ENCODE measurements around the gene PTPRJ. TPM values are rescaled to one million over a fixed set of nuclear protein-coding genes. Genes with fewer than 3 reads are reported as not detected.

PTPRJ gene
- polyA plus RNA-seq, 1 donor from 2014 or later, result 8.6 TPM

DNA sequence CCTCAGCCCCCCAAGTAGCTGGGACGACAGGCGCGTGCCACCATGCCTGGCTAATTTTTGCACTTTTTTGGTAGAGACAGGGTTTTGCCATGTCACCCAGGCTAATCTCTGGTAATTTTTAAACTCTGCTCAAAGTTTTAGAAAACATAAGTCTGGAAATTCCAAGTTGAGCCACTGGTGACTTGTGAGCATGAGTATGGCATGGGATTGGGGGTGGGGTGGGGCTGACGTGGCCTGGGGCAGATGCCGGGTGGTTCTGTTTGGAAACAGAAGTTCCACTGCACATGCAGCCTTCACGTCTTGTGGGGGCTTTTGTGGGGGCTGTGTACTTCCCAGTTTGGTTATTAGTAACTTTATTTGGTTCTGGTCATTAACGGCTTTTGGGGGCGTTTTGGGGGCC is 67.3 kb downstream of the PTPRJ start:
- Histone ChIP-seq H3K4me3 (ENCODE audit: low read length) (no peak overlapping the region), H3K9ac (ENCODE audit: low read length) (no peak overlapping the region), H2AFZ (ENCODE audit: low read depth, low read length) (no peak overlapping the region), H3K9me2 (ENCODE audit: insufficient read depth, low read length) (no peaks in the 10 kb centered on the region), H3K36me3 (ENCODE audit: insufficient read depth, low read length) (no peaks in the 10 kb centered on the region), H3K27ac (ENCODE audit: low read length) (no peak overlapping the region), H3K27me3 (ENCODE audit: insufficient read depth, low read depth, low read length) (no peaks in the 10 kb centered on the region), H3K4me2 (ENCODE audit: low read length) (no peak overlapping the region), H3K79me2 (replicated peaks; ENCODE audit: insufficient read depth, low read length) (no peaks in the 10 kb centered on the region), H3F3A (ENCODE audit: insufficient read depth, low read length, poor library complexity, severe bottlenecking) (no peaks in the 10 kb centered on the region), H3K9me3 (ENCODE audit: low read length) (no peaks in the 10 kb centered on the region), H4K20me1 (ENCODE audit: insufficient read depth) (no peaks in the 10 kb centered on the region)
- no peak for TF ChIP-seq POLR2AphosphoS5 (IDR thresholded peaks at IDR 0.05)
- no peak for TF ChIP-seq TAF1 (IDR thresholded peaks at IDR 0.05; ENCODE audit: low read depth)
- no peak for TF ChIP-seq SMC3 (conservative IDR thresholded peaks at IDR 0.05; ENCODE audit: poor library complexity)
- no peak for TF ChIP-seq CTCF (IDR thresholded peaks at IDR 0.05; ENCODE audit: poor library complexity, severe bottlenecking)

GRCh38 chr11:48049036-48049435 is 68.7 kb downstream of the PTPRJ start:
- H3K27ac ChIP-seq (ENCODE audit: low read length), result no peak overlapping the region
- H3K36me3 ChIP-seq (ENCODE audit: insufficient read depth, low read length), result no peaks in the 10 kb centered on the region
- H3K4me2 ChIP-seq (ENCODE audit: low read length), result no peak overlapping the region
- H3K9me2 ChIP-seq (ENCODE audit: insufficient read depth, low read length), result no peaks in the 10 kb centered on the region
- H3K9me3 ChIP-seq (ENCODE audit: low read length), result no peaks in the 10 kb centered on the region
- no peak overlapping the region for H3K9ac ChIP-seq (ENCODE audit: low read length)
- H3K79me2 ChIP-seq (replicated peaks; ENCODE audit: insufficient read depth, low read length), result no peaks in the 10 kb centered on the region
- TF ChIP-seq EZH2 (IDR thresholded peaks at IDR 0.05; ENCODE audit: borderline replicate concordance, insufficient read depth, low read length, poor library complexity, severe bottlenecking) (no peak), CTCF (IDR thresholded peaks at IDR 0.05; ENCODE audit: poor library complexity, severe bottlenecking) (no peak), MXI1 (conservative IDR thresholded peaks at IDR 0.05; ENCODE audit: poor library complexity, severe bottlenecking) (no peak), REST (IDR thresholded peaks at IDR 0.05; ENCODE audit: borderline replicate concordance) (no peak), RAD21 (conservative IDR thresholded peaks at IDR 0.05) (no peak), TAF1 (IDR thresholded peaks at IDR 0.05; ENCODE audit: low read depth) (no peak), EP300 (conservative IDR thresholded peaks at IDR 0.05; ENCODE audit: poor library complexity, severe bottlenecking) (no peak), SMC3 (conservative IDR thresholded peaks at IDR 0.05; ENCODE audit: poor library complexity) (no peak), POLR2AphosphoS5 (IDR thresholded peaks at IDR 0.05) (no peak)
- no peaks in the 10 kb centered on the region for H3K27me3 ChIP-seq (ENCODE audit: insufficient read depth, low read depth, low read length)
- no peak overlapping the region for H3K4me3 ChIP-seq (ENCODE audit: low read length)
- H2AFZ ChIP-seq (ENCODE audit: low read depth, low read length), result no peak overlapping the region
- H4K20me1 ChIP-seq (ENCODE audit: insufficient read depth), result no peaks in the 10 kb centered on the region
- H3F3A ChIP-seq (ENCODE audit: insufficient read depth, low read length, poor library complexity, severe bottlenecking), result no peaks in the 10 kb centered on the region
